Activated CD4-positive, alpha-beta T cell treated with anti-CD3 and anti-CD28 coated beads, Interleukin-10, Interleukin-2, amounts not matched to agents 100 ng/mL and 50 ng/mL, durations not matched to agents 16 hours and 8 hours (primary cell): Measurements from ENCODE around the gene CTTNBP2NL.
"Not testable (repeated sequence)": the region's sequence is repeated elsewhere in the genome, so short reads cannot be mapped to it uniquely, and the experiment has no call there.

Experiments used
- DNase-seq: peaks from one replicate; pipeline ENCODE4 v3.0.0-alpha.2; 2020

Gene CTTNBP2NL

GRCh38 chr1:112466078-112466660 lies 70.2 kb downstream of the CTTNBP2NL start:
- DNase-seq: peak; percentile 92

GRCh38 chr1:112470324-112470723 lies 74.3 kb downstream of the CTTNBP2NL start:
- not testable (repeated sequence) for DNase-seq

- DNase-seq: no peak
Measured at GRCh38 chr1:112470966-112471365, 75.0 kb downstream of the CTTNBP2NL start.

GRCh38 chr1:112472142-112472541 lies 76.1 kb downstream of the CTTNBP2NL start:
- DNase-seq: no peak

GRCh38 chr1:112477550-112477949 lies 81.5 kb downstream of the CTTNBP2NL start:
- DNase-seq: no peak

- no peak for DNase-seq
Measured at GRCh38 chr1:112478314-112478713, 82.3 kb downstream of the CTTNBP2NL start.

GRCh38 chr1:112486063-112486462 lies 90.0 kb downstream of the CTTNBP2NL start:
- not testable (repeated sequence) for DNase-seq

GRCh38 chr1:112487686-112488085 lies 91.7 kb downstream of the CTTNBP2NL start:
- DNase-seq: not testable (repeated sequence)

- DNase-seq: no peak
Measured at GRCh38 chr1:112488141-112488540, 92.1 kb downstream of the CTTNBP2NL start.

GRCh38 chr1:112492076-112492475 lies 96.1 kb downstream of the CTTNBP2NL start:
- no peak for DNase-seq

- no peak for DNase-seq
Measured at GRCh38 chr1:112493351-112493750, 97.3 kb downstream of the CTTNBP2NL start.

GRCh38 chr1:112496290-112496689 lies 100.3 kb downstream of the CTTNBP2NL start:
- no peak for DNase-seq

GRCh38 chr1:112501810-112502641 lies 106.0 kb downstream of the CTTNBP2NL start:
- DNase-seq: peak; percentile 62

- DNase-seq: no peak
Measured at GRCh38 chr1:112502826-112503225, 106.8 kb downstream of the CTTNBP2NL start.

- no peak for DNase-seq
Measured at GRCh38 chr1:112504001-112504660, 108.1 kb downstream of the CTTNBP2NL start.

- DNase-seq: no peak
Measured at GRCh38 chr1:112504661-112505399, 108.8 kb downstream of the CTTNBP2NL start.

- DNase-seq: no peak
Measured at GRCh38 chr1:112505400-112505785, 109.4 kb downstream of the CTTNBP2NL start.

GRCh38 chr1:112505878-112506277 lies 109.9 kb downstream of the CTTNBP2NL start:
- no peak for DNase-seq

- no peak for DNase-seq
Measured at GRCh38 chr1:112506306-112506705, 110.3 kb downstream of the CTTNBP2NL start.

- no peak for DNase-seq
Measured at GRCh38 chr1:112506731-112507130, 110.7 kb downstream of the CTTNBP2NL start.

GRCh38 chr1:112507336-112507735 lies 111.3 kb downstream of the CTTNBP2NL start:
- DNase-seq: no peak

- peak; percentile 12 for DNase-seq
Measured at GRCh38 chr1:112507921-112508277, 111.9 kb downstream of the CTTNBP2NL start.
